Measurements from ENCODE around the gene MAD1L1. TPM values are rescaled to one million over a fixed set of nuclear protein-coding genes. Genes with fewer than 3 reads are reported as not detected.

Gene MAD1L1
- total and polyA plus RNA-seq, 2 donors (not counting 1 experiment from before 2014, with no cell fraction given), result 9.8 to 29.4 TPM

GRCh38 chr7:2170576-2171521 lies 61.9 kb downstream of the MAD1L1 start:
- Histone ChIP-seq H3K4me3 (replicated peaks in 1 of 4; ENCODE audit: control extremely low read depth in 1 of 4, insufficient read depth in 1 of 4, low read depth in 3 of 4, low read length in 4 of 4) (no peak overlapping the region), H3K4me2 (ENCODE audit: extremely low read depth, insufficient read depth, low read length) (no peak overlapping the region), H3K27me3 (ENCODE audit: control insufficient read depth, insufficient read depth, low read length) (no peaks in the 10 kb centered on the region), H3K79me2 (ENCODE audit: control insufficient read depth, insufficient read depth, low read length) (no peaks in the 10 kb centered on the region), H3K36me3 (ENCODE audit: control insufficient read depth, insufficient read depth, low read length) (peaks cover 2% of the 10 kb centered on the region), H3K9ac (ENCODE audit: insufficient read depth, low read length) (no peak overlapping the region), H3K27ac (ENCODE audit: insufficient read depth, low read length) (no peak overlapping the region), H3K4me1 (ENCODE audit: control insufficient read depth, extremely low read depth, insufficient read depth, low read length) (peaks cover 27% of the 10 kb centered on the region), H2AFZ (ENCODE audit: low read length) (no peak overlapping the region), H4K20me1 (ENCODE audit: control insufficient read depth, extremely low read depth, insufficient read depth, low read length) (no peaks in the 10 kb centered on the region), H3K9me3 (ENCODE audit: control insufficient read depth, insufficient read depth, low read depth, low read length) (no peaks in the 10 kb centered on the region)
- TF ChIP-seq EZH2 (IDR thresholded peaks at IDR 0.05; ENCODE audit: low read length, missing control alignments), result no peak
- TF ChIP-seq, protein P1, sequence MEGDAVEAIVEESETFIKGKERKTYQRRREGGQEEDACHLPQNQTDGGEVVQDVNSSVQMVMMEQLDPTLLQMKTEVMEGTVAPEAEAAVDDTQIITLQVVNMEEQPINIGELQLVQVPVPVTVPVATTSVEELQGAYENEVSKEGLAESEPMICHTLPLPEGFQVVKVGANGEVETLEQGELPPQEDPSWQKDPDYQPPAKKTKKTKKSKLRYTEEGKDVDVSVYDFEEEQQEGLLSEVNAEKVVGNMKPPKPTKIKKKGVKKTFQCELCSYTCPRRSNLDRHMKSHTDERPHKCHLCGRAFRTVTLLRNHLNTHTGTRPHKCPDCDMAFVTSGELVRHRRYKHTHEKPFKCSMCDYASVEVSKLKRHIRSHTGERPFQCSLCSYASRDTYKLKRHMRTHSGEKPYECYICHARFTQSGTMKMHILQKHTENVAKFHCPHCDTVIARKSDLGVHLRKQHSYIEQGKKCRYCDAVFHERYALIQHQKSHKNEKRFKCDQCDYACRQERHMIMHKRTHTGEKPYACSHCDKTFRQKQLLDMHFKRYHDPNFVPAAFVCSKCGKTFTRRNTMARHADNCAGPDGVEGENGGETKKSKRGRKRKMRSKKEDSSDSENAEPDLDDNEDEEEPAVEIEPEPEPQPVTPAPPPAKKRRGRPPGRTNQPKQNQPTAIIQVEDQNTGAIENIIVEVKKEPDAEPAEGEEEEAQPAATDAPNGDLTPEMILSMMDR (conservative IDR thresholded peaks at IDR 0.05 in 1 of 2, IDR thresholded peaks at IDR 0.05 in 1 of 2; ENCODE audit: low read depth in 1 of 2, low read length in 2 of 2), result no peak
- no peak for DNase-seq (ENCODE audit: low read depth in 2 of 2)

DNA sequence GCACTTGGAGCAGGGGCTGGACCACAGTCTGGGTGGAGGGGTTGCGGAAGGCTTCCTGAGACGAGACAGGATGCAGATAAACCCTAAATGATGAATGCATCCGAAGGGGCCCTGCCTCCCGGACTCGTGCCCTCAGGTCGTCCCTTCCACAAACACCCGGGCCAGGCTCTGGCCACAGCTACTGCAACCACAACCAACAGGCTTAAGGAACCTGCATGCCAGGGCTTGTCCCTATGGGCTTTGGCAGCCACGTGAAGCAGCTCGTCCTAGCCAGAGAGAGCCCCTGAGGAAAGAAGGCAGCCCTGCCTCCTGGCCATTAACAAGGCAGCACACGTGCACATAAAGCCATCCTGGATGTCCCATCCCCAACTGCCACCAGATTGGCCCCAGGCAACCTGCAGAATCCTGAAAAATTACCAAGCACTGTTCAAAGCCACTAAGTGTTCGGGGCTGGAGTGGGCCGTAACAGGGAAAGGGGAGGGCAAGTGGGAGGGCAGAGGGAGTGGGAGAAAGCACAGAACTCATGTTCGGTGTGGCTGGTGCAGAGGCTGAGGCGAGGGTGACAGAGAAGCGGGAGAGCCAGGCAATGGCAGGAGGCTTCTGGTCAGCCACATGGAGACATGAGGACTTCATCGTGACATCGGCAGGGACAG lies 62.7 kb downstream of the MAD1L1 start:
- Histone ChIP-seq H3K9ac (ENCODE audit: insufficient read depth, low read length) (no peak overlapping the region), H3K27me3 (ENCODE audit: control insufficient read depth, insufficient read depth, low read length) (no peaks in the 10 kb centered on the region), H3K79me2 (ENCODE audit: control insufficient read depth, insufficient read depth, low read length) (no peaks in the 10 kb centered on the region), H3K4me1 (ENCODE audit: control insufficient read depth, extremely low read depth, insufficient read depth, low read length) (peaks cover 24% of the 10 kb centered on the region), H3K9me3 (ENCODE audit: control insufficient read depth, insufficient read depth, low read depth, low read length) (no peaks in the 10 kb centered on the region), H4K20me1 (ENCODE audit: control insufficient read depth, extremely low read depth, insufficient read depth, low read length) (no peaks in the 10 kb centered on the region), H3K4me2 (ENCODE audit: extremely low read depth, insufficient read depth, low read length) (no peak overlapping the region), H3K27ac (ENCODE audit: insufficient read depth, low read length) (no peak overlapping the region), H3K4me3 (replicated peaks in 1 of 4; ENCODE audit: control extremely low read depth in 1 of 4, insufficient read depth in 1 of 4, low read depth in 3 of 4, low read length in 4 of 4) (no peak overlapping the region), H2AFZ (ENCODE audit: low read length) (no peak overlapping the region), H3K36me3 (ENCODE audit: control insufficient read depth, insufficient read depth, low read length) (peaks cover 2% of the 10 kb centered on the region)
- no peak for DNase-seq (ENCODE audit: low read depth in 2 of 2)
- TF ChIP-seq, protein P1 (conservative IDR thresholded peaks at IDR 0.05 in 1 of 2, IDR thresholded peaks at IDR 0.05 in 1 of 2; ENCODE audit: low read depth in 1 of 2, low read length in 2 of 2), result no peak
- TF ChIP-seq EZH2 (IDR thresholded peaks at IDR 0.05; ENCODE audit: low read length, missing control alignments), result no peak

GRCh38 chr7:2168615-2169311 lies 64.0 kb downstream of the MAD1L1 start:
- TF ChIP-seq, protein P1 (conservative IDR thresholded peaks at IDR 0.05 in 1 of 2, IDR thresholded peaks at IDR 0.05 in 1 of 2; ENCODE audit: low read depth in 1 of 2, low read length in 2 of 2), result no peak
- TF ChIP-seq EZH2 (IDR thresholded peaks at IDR 0.05; ENCODE audit: low read length, missing control alignments), result no peak
- Histone ChIP-seq H3K27me3 (ENCODE audit: control insufficient read depth, insufficient read depth, low read length) (no peaks in the 10 kb centered on the region), H3K9ac (ENCODE audit: insufficient read depth, low read length) (no peak overlapping the region), H3K27ac (ENCODE audit: insufficient read depth, low read length) (no peak overlapping the region), H4K20me1 (ENCODE audit: control insufficient read depth, extremely low read depth, insufficient read depth, low read length) (no peaks in the 10 kb centered on the region), H3K4me1 (ENCODE audit: control insufficient read depth, extremely low read depth, insufficient read depth, low read length) (peaks cover 15% of the 10 kb centered on the region), H3K36me3 (ENCODE audit: control insufficient read depth, insufficient read depth, low read length) (peaks cover 2% of the 10 kb centered on the region), H2AFZ (ENCODE audit: low read length) (no peak overlapping the region), H3K4me2 (ENCODE audit: extremely low read depth, insufficient read depth, low read length) (no peak overlapping the region), H3K4me3 (replicated peaks in 1 of 4; ENCODE audit: control extremely low read depth in 1 of 4, insufficient read depth in 1 of 4, low read depth in 3 of 4, low read length in 4 of 4) (no peak overlapping the region), H3K9me3 (ENCODE audit: control insufficient read depth, insufficient read depth, low read depth, low read length) (no peaks in the 10 kb centered on the region), H3K79me2 (ENCODE audit: control insufficient read depth, insufficient read depth, low read length) (no peaks in the 10 kb centered on the region)
- DNase-seq (ENCODE audit: low read depth in 2 of 2), result no peak

Data from fibroblast of lung (primary cell).